ENCODE results near the gene MED9.

Gene MED9

GRCh38 chr17:17537311-17538099 lies 60.7 kb downstream of the MED9 start:
- H3K9me3 ChIP-seq (ENCODE audit: insufficient read depth, low read depth, low read length): no peaks in the 10 kb centered on the region
- H3K27me3 ChIP-seq (ENCODE audit: insufficient read depth, low read length, poor library complexity, severe bottlenecking): no peaks in the 10 kb centered on the region
- H4K20me1 ChIP-seq (ENCODE audit: insufficient read depth, low read length, poor library complexity, severe bottlenecking): no peaks in the 10 kb centered on the region
- H3K9me2 ChIP-seq (replicated peaks; ENCODE audit: low read depth, low read length): no peaks in the 10 kb centered on the region
- H3F3A ChIP-seq (ENCODE audit: low read depth): no peaks in the 10 kb centered on the region
- H3K79me2 ChIP-seq (ENCODE audit: insufficient read depth, low read length): no peaks in the 10 kb centered on the region
- H3K9ac ChIP-seq (ENCODE audit: low read depth, low read length, poor library complexity, severe bottlenecking): no peak overlapping the region
- H2AFZ ChIP-seq (ENCODE audit: low read length): no peak overlapping the region
- no peaks in the 10 kb centered on the region for H3K4me1 ChIP-seq (ENCODE audit: insufficient read depth, low read length, poor library complexity, severe bottlenecking)
- H3K36me3 ChIP-seq (ENCODE audit: insufficient read depth, low read length): no peaks in the 10 kb centered on the region
- no peak overlapping the region for H3K4me3 ChIP-seq (ENCODE audit: low read length, poor library complexity, severe bottlenecking)
- no peak overlapping the region for H3K4me2 ChIP-seq (ENCODE audit: low read depth, low read length, poor library complexity, severe bottlenecking)
- TF ChIP-seq EZH2phosphoT487 (IDR thresholded peaks at IDR 0.05; ENCODE audit: borderline replicate concordance): no peak

- no peak overlapping the region for H3K4me3 ChIP-seq (ENCODE audit: low read length, poor library complexity, severe bottlenecking)
- no peaks in the 10 kb centered on the region for H3K27me3 ChIP-seq (ENCODE audit: insufficient read depth, low read length, poor library complexity, severe bottlenecking)
- no peaks in the 10 kb centered on the region for H3K36me3 ChIP-seq (ENCODE audit: insufficient read depth, low read length)
- H3F3A ChIP-seq (ENCODE audit: low read depth): no peaks in the 10 kb centered on the region
- no peaks in the 10 kb centered on the region for H3K4me1 ChIP-seq (ENCODE audit: insufficient read depth, low read length, poor library complexity, severe bottlenecking)
- H3K4me2 ChIP-seq (ENCODE audit: low read depth, low read length, poor library complexity, severe bottlenecking): no peak overlapping the region
- H3K9ac ChIP-seq (ENCODE audit: low read depth, low read length, poor library complexity, severe bottlenecking): no peak overlapping the region
- H3K9me3 ChIP-seq (ENCODE audit: insufficient read depth, low read depth, low read length): no peaks in the 10 kb centered on the region
- no peaks in the 10 kb centered on the region for H3K79me2 ChIP-seq (ENCODE audit: insufficient read depth, low read length)
- TF ChIP-seq EZH2phosphoT487 (IDR thresholded peaks at IDR 0.05; ENCODE audit: borderline replicate concordance) (no peak), CTCF (conservative IDR thresholded peaks at IDR 0.05; ENCODE audit: low read length) (no peak)
- no peak overlapping the region for H2AFZ ChIP-seq (ENCODE audit: low read length)
- H4K20me1 ChIP-seq (ENCODE audit: insufficient read depth, low read length, poor library complexity, severe bottlenecking): no peaks in the 10 kb centered on the region
- H3K9me2 ChIP-seq (replicated peaks; ENCODE audit: low read depth, low read length): no peaks in the 10 kb centered on the region
These were observed 61.9 kb downstream of the MED9 start for GRCh38 chr17:17538417-17539391.

DNA sequence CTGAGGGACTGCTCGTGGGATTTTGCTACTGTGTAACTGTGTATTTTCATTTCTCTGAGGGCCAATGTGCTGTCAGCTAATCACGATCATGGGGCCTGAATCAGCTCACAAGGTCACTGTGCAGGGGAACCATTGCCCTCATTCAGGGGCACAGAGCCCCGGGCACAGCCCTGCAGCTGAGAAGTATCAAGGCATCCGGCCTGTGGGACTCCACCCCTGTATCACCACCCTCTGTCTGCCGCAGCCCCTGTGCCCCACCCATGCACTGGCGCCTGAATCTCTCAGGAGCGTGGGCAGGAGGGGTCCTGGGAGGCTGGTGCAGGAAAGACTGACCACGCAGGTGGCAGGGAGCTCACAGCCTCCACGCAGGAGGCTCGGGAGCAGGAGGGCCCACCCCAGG lies 62.8 kb downstream of the MED9 start:
- Histone ChIP-seq H3K79me2 (ENCODE audit: insufficient read depth, low read length) (no peaks in the 10 kb centered on the region), H4K20me1 (ENCODE audit: insufficient read depth, low read length, poor library complexity, severe bottlenecking) (no peaks in the 10 kb centered on the region), H2AFZ (ENCODE audit: low read length) (no peak overlapping the region), H3K9me2 (replicated peaks; ENCODE audit: low read depth, low read length) (no peaks in the 10 kb centered on the region), H3K9me3 (ENCODE audit: insufficient read depth, low read depth, low read length) (no peaks in the 10 kb centered on the region), H3K27me3 (ENCODE audit: insufficient read depth, low read length, poor library complexity, severe bottlenecking) (no peaks in the 10 kb centered on the region), H3K4me1 (ENCODE audit: insufficient read depth, low read length, poor library complexity, severe bottlenecking) (no peaks in the 10 kb centered on the region), H3F3A (ENCODE audit: low read depth) (no peaks in the 10 kb centered on the region), H3K4me3 (ENCODE audit: low read length, poor library complexity, severe bottlenecking) (no peak overlapping the region), H3K9ac (ENCODE audit: low read depth, low read length, poor library complexity, severe bottlenecking) (no peak overlapping the region), H3K36me3 (ENCODE audit: insufficient read depth, low read length) (no peaks in the 10 kb centered on the region), H3K4me2 (ENCODE audit: low read depth, low read length, poor library complexity, severe bottlenecking) (no peak overlapping the region)
- no peak for TF ChIP-seq CTCF (conservative IDR thresholded peaks at IDR 0.05; ENCODE audit: low read length)
